ENCODE results near the gene ASPA. TPM values are rescaled to one million over a fixed set of nuclear protein-coding genes. Genes with fewer than 3 reads are reported as not detected.
"Not testable (repeated sequence)": the region's sequence is repeated elsewhere in the genome, so short reads cannot be mapped to it uniquely, and the experiment has no call there.

The ASPA gene
- total RNA-seq, 1 donor from 2014 or later = 8.2 TPM

- H3K4me3 ChIP-seq = no peak overlapping the region
- ATAC-seq = no peak
- no peak for DNase-seq
- no peak overlapping the region for H3K27ac ChIP-seq
- intact Hi-C loops (cut with DNase I) = no loop called here
- H3K27me3 ChIP-seq (ENCODE audit: low read depth) = no peaks in the 10 kb centered on the region
- TF ChIP-seq, protein P1, sequence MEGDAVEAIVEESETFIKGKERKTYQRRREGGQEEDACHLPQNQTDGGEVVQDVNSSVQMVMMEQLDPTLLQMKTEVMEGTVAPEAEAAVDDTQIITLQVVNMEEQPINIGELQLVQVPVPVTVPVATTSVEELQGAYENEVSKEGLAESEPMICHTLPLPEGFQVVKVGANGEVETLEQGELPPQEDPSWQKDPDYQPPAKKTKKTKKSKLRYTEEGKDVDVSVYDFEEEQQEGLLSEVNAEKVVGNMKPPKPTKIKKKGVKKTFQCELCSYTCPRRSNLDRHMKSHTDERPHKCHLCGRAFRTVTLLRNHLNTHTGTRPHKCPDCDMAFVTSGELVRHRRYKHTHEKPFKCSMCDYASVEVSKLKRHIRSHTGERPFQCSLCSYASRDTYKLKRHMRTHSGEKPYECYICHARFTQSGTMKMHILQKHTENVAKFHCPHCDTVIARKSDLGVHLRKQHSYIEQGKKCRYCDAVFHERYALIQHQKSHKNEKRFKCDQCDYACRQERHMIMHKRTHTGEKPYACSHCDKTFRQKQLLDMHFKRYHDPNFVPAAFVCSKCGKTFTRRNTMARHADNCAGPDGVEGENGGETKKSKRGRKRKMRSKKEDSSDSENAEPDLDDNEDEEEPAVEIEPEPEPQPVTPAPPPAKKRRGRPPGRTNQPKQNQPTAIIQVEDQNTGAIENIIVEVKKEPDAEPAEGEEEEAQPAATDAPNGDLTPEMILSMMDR (IDR thresholded peaks at IDR 0.05) = no peak
- no peaks in the 10 kb centered on the region for H3K4me1 ChIP-seq
- H3K9me3 ChIP-seq = no peaks in the 10 kb centered on the region
- H3K36me3 ChIP-seq = no peaks in the 10 kb centered on the region
These were observed 27.6 kb upstream of the ASPA start for GRCh38 chr17:3448059-3448665.

DNA sequence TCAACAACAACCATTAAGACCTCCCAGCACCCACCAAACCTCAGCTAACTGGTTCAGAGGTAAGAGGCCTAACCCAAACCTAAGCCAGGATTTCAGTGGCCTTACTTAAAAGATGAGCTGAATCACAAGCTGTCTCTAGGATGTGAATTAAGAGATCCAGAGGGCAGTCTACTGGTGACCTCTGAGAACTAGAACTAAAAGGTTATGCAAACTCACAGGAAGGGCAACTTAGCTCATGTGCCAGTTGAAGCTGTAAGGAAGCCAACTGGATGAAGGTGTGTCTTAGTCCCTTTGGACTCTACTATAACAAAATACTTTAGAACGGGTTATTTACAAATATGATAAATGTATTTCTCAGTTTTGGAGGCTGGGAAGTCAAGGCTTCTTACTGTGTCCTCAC, 9.4 kb upstream of the ASPA start:
- ATAC-seq; H3K9me3 ChIP-seq; H3K27ac ChIP-seq; H3K27me3 ChIP-seq (ENCODE audit: low read depth); DNase-seq; H3K4me3 ChIP-seq; intact Hi-C loops (cut with DNase I); H3K4me1 ChIP-seq; H3K36me3 ChIP-seq: not testable (repeated sequence)

GRCh38 chr17:3469529-3469928, 6.3 kb upstream of the ASPA start:
- H3K36me3 ChIP-seq = no peaks in the 10 kb centered on the region
- H3K9me3 ChIP-seq = no peaks in the 10 kb centered on the region
- DNase-seq = no peak
- ATAC-seq = no peak
- intact Hi-C loops (cut with DNase I) = no loop called here
- H3K27me3 ChIP-seq (ENCODE audit: low read depth) = no peaks in the 10 kb centered on the region
- no peak overlapping the region for H3K4me3 ChIP-seq
- H3K4me1 ChIP-seq = no peaks in the 10 kb centered on the region
- TF ChIP-seq, protein P1 (IDR thresholded peaks at IDR 0.05) = no peak
- H3K27ac ChIP-seq = no peak overlapping the region

GRCh38 chr17:3471599-3471998, 4.2 kb upstream of the ASPA start, which contains the start of gene SPATA22:
TSS of gene SPATA22 (minus strand) at chr17:3471819. CDS start at chr17:3469325, 2,494 bp downstream.
- Histone ChIP-seq H3K4me1 (no peaks in the 10 kb centered on the region), H3K9me3 (no peaks in the 10 kb centered on the region), H3K4me3 (no peak within 1 kb of the TSS), H3K27me3 (ENCODE audit: low read depth) (no peaks in the 10 kb centered on the region), H3K36me3 (no peaks in the 10 kb centered on the region), H3K27ac (no peak within 1 kb of the TSS)
- ATAC-seq (no peak), DNase-seq (no peak)
- TF ChIP-seq, protein P1 (IDR thresholded peaks at IDR 0.05) = no peak
- intact Hi-C loops (cut with DNase I) = no loop called here

GRCh38 chr17:3472137-3472536, 3.7 kb upstream of the ASPA start:
- TF ChIP-seq, protein P1 (IDR thresholded peaks at IDR 0.05) = no peak
- no peak overlapping the region for H3K4me3 ChIP-seq
- no peak for DNase-seq
- H3K36me3 ChIP-seq = no peaks in the 10 kb centered on the region
- no peak overlapping the region for H3K27ac ChIP-seq
- intact Hi-C loops (cut with DNase I) = no loop called here
- H3K9me3 ChIP-seq = no peaks in the 10 kb centered on the region
- no peaks in the 10 kb centered on the region for H3K27me3 ChIP-seq (ENCODE audit: low read depth)
- H3K4me1 ChIP-seq = no peaks in the 10 kb centered on the region
- peak in 1 of 2 donors; percentile 15 for ATAC-seq

- peak; percentile 41 to 63 for ATAC-seq
- no peaks in the 10 kb centered on the region for H3K4me1 ChIP-seq
- H3K27me3 ChIP-seq (ENCODE audit: low read depth) = no peaks in the 10 kb centered on the region
- no peak for DNase-seq
- H3K9me3 ChIP-seq = no peaks in the 10 kb centered on the region
- intact Hi-C loops (cut with DNase I) = no loop called here
- H3K27ac ChIP-seq = peak overlapping the region; percentile 55
- TF ChIP-seq, protein P1 (IDR thresholded peaks at IDR 0.05) = no peak
- H3K4me3 ChIP-seq = no peak overlapping the region
- no peaks in the 10 kb centered on the region for H3K36me3 ChIP-seq
These were observed 1.6 kb upstream of the ASPA start for GRCh38 chr17:3474212-3474611.
